MV-4-11 (cell line): Measurements from ENCODE around the gene ENTHD1.

Experiments used
- DNase-seq: peaks from one replicate; lab custom pipeline; 2025; lab: John Stamatoyannopoulos, UW

The ENTHD1 gene

GRCh38 chr22:39715778-39716495 is 177.6 kb downstream of the ENTHD1 start:
- DNase-seq = no peak

- DNase-seq = no peak
Observed at GRCh38 chr22:39714321-39714720, 179.2 kb downstream of the ENTHD1 start.

GRCh38 chr22:39713799-39714290 is 179.7 kb downstream of the ENTHD1 start:
- DNase-seq = no peak

GRCh38 chr22:39712751-39713525 is 180.6 kb downstream of the ENTHD1 start:
- no peak for DNase-seq

- DNase-seq = no peak
Observed at GRCh38 chr22:39712081-39712480, 181.5 kb downstream of the ENTHD1 start.

- DNase-seq = no peak
Observed at GRCh38 chr22:39710380-39711150, 183.0 kb downstream of the ENTHD1 start.

GRCh38 chr22:39707816-39708215 is 185.7 kb downstream of the ENTHD1 start:
- DNase-seq = no peak

GRCh38 chr22:39707351-39707750 is 186.2 kb downstream of the ENTHD1 start:
- DNase-seq = no peak

- no peak for DNase-seq
Observed at GRCh38 chr22:39706376-39707140, 187.0 kb downstream of the ENTHD1 start.

GRCh38 chr22:39705386-39705785 is 188.2 kb downstream of the ENTHD1 start:
- DNase-seq = no peak

- DNase-seq = no peak
Observed at GRCh38 chr22:39703928-39704639, 189.5 kb downstream of the ENTHD1 start.

GRCh38 chr22:39703091-39703490 is 190.5 kb downstream of the ENTHD1 start:
- no peak for DNase-seq

- no peak for DNase-seq
Observed at GRCh38 chr22:39700565-39700964, 193.0 kb downstream of the ENTHD1 start.

GRCh38 chr22:39699631-39700360 is 193.8 kb downstream of the ENTHD1 start:
- DNase-seq = no peak

- DNase-seq = no peak
Observed at GRCh38 chr22:39697790-39698430, 195.7 kb downstream of the ENTHD1 start.

GRCh38 chr22:39693943-39694500 is 199.5 kb downstream of the ENTHD1 start:
- DNase-seq = no peak
